K562 (cell line): ENCODE data around the gene DEGS1. TPM values are rescaled to one million over a fixed set of nuclear protein-coding genes. Genes with fewer than 3 reads are reported as not detected.

ENCODE experiments used
- ATAC-seq: fragments of 200-7000 bp; cut with Tn5 transposase; 3 replicates; pipeline ENCODE4 v1.9.1; 2020; ENCODE audit warnings: moderate library complexity
- BruUV-seq: library from RNA; stranded (reverse); fragments of 400-500 nt; replicated peaks from 2 replicates; lab custom pipeline; 2021; lab: Mats Ljungman, UMichigan
- CTCF ChIA-PET: fragments of 300-600 bp; formaldehyde crosslinking; extraction: SDS; loops from one replicate; lab custom pipeline; 2021; ENCODE audit warnings: low intra/inter-chr PET ratio; lab: Yijun Ruan, JAX
- POLR2A ChIA-PET: fragments of 300-600, 350-650 bp; sonication (Branson Sonifier 250); formaldehyde crosslinking; extraction: SDS; loops from one replicate; lab custom pipeline; 2021; ENCODE audit warnings: antibody characterized with exemption, inconsistent platforms; lab: Yijun Ruan, JAX
- DNase-seq, 4 experiments: peaks; one replicate each; pipeline versions ENCODE4 v3.0.0 to v3.0.0-alpha.2; 2011 to 2018; ENCODE audit warnings: low spot score in 3 of 4, mixed read lengths in 3 of 4; ENCODE audit errors: extremely low read depth in 1 of 4
- FAIRE-seq: peaks from 2 replicates; lab custom pipeline; 2011; peaks lifted over from hg19 to GRCh38; lab: Jason Lieb, UNC
- H2AFZ ChIP-seq: 2 replicates; pipeline ENCODE4 v1.6.0; 2011; ENCODE audit warnings: low read depth, low read length, control low read depth, inconsistent platforms
- H3K27ac ChIP-seq: fragments of 200-600 bp; 3 replicates; pipeline ENCODE4 v1.8.0; 2011; ENCODE audit warnings: low read depth, mild to moderate bottlenecking, control low read depth, inconsistent platforms, low read length, moderate library complexity, mixed read lengths; ENCODE audit errors: extremely low read depth
- H3K27me3 ChIP-seq, 2 experiments: fragments of 300-600 bp in 1 of 2; 2 replicates in 1 of 2; 3 replicates in 1 of 2; pipeline versions ENCODE4 v1.6.0 to v1.8.0; 2011; ENCODE audit warnings: inconsistent platforms in 2 of 2, low read length in 2 of 2, mild to moderate bottlenecking in 1 of 2, mixed read lengths in 1 of 2, moderate library complexity in 1 of 2; ENCODE audit not compliant: control insufficient read depth in 2 of 2, insufficient read depth in 2 of 2
- H3K36me3 ChIP-seq: fragments of 300-600 bp; 3 replicates; pipeline ENCODE4 v1.8.0; 2011; ENCODE audit warnings: mild to moderate bottlenecking, low read length, inconsistent platforms; ENCODE audit not compliant: control insufficient read depth, insufficient read depth
- H3K4me1 ChIP-seq, 2 experiments: fragments of 200-600 bp in 1 of 2; replicated peaks in 1 of 2; 2 replicates in 1 of 2; 3 replicates in 1 of 2; pipeline versions ENCODE4 v1.5.1 to v1.8.0; 2011; ENCODE audit warnings: inconsistent platforms in 2 of 2, low read length in 2 of 2, mild to moderate bottlenecking in 1 of 2, mixed read lengths in 1 of 2, moderate library complexity in 1 of 2; ENCODE audit not compliant: control insufficient read depth in 2 of 2, insufficient read depth in 2 of 2
- H3K4me2 ChIP-seq: 2 replicates; pipeline ENCODE4 v1.6.1; 2011; ENCODE audit warnings: low read length, control low read depth, inconsistent platforms, mixed read lengths; ENCODE audit not compliant: insufficient read depth
- H3K4me3 ChIP-seq: fragments of 200-600 bp; sonication (generic), shearing (Covaris generic); 2 replicates; pipeline ENCODE4 v1.5.1; 2016; ENCODE audit warnings: control low read depth, inconsistent platforms
- H3K79me2 ChIP-seq: fragments of 200-600 bp; 3 replicates; pipeline ENCODE4 v1.8.0; 2011; ENCODE audit warnings: low read length, inconsistent platforms; ENCODE audit not compliant: control insufficient read depth, insufficient read depth
- H3K9ac ChIP-seq, 2 experiments: 2 replicates each; pipeline versions ENCODE4 v1.6.0 to v1.6.1; 2011; ENCODE audit warnings: low read depth in 2 of 2, low read length in 2 of 2, control low read depth in 1 of 2, inconsistent platforms in 1 of 2, mild to moderate bottlenecking in 1 of 2, mixed read lengths in 1 of 2; ENCODE audit not compliant: insufficient read depth in 1 of 2
- H3K9me1 ChIP-seq: one replicate; pipeline ENCODE4 v1.6.0; 2011; ENCODE audit warnings: inconsistent platforms, mild to moderate bottlenecking, low read length, moderate library complexity; ENCODE audit not compliant: control insufficient read depth, insufficient read depth
- H3K9me3 ChIP-seq: replicated peaks from 2 replicates; pipeline ENCODE4 v1.5.1; 2011; ENCODE audit warnings: low read depth, low read length, inconsistent platforms; ENCODE audit not compliant: control insufficient read depth, insufficient read depth
- H4K20me1 ChIP-seq: replicated peaks from 2 replicates; pipeline ENCODE4 v1.6.1; 2011; ENCODE audit warnings: low read length, inconsistent platforms, mixed read lengths; ENCODE audit not compliant: control insufficient read depth, insufficient read depth
- ATF1 ChIP-seq, 2 experiments: fragments of 450-650 bp in 1 of 2; IDR thresholded peaks; 2 replicates each; pipeline ENCODE4 v1.6.1; 2016; ENCODE audit warnings: missing compliant biosample characterization in 1 of 2, missing genetic modification characterization in 1 of 2
- CEBPB ChIP-seq: fragments of 450-650 bp; IDR thresholded peaks from 2 replicates; pipeline ENCODE4 v1.6.1; 2016; ENCODE audit warnings: missing genetic modification characterization, missing compliant biosample characterization
- DLX4 ChIP-seq: fragments of 250-450 bp; sonication (Bioruptor Pico); IDR thresholded peaks from 2 replicates; pipeline ENCODE4 v1.6.1; 2021; ENCODE audit warnings: mild to moderate bottlenecking
- ELF2 ChIP-seq: fragments of 250-450 bp; sonication (Bioruptor Pico); IDR thresholded peaks from 2 replicates; pipeline ENCODE4 v1.5.0; 2021; ENCODE audit warnings: mild to moderate bottlenecking
- FOXJ3 ChIP-seq: sonication (generic); formaldehyde crosslinking; IDR thresholded peaks from 2 replicates; pipeline ENCODE4 v1.4.0; 2020; ENCODE audit warnings: mild to moderate bottlenecking, missing genetic modification reagents
- FOXK1 ChIP-seq: sonication (generic); formaldehyde crosslinking; IDR thresholded peaks from 2 replicates; pipeline ENCODE4 v1.8.0; 2022; ENCODE audit warnings: missing genetic modification reagents, mild to moderate bottlenecking, borderline replicate concordance
- MED1 ChIP-seq: sonication (generic); formaldehyde crosslinking; IDR thresholded peaks from 2 replicates; pipeline ENCODE4 v1.8.1; 2023; ENCODE audit warnings: missing genetic modification reagents, borderline replicate concordance
- MTA3 ChIP-seq: fragments of 450-650 bp; formaldehyde crosslinking; IDR thresholded peaks from 2 replicates; pipeline ENCODE4 v1.6.1; 2017; ENCODE audit warnings: mild to moderate bottlenecking, borderline replicate concordance
- NFIC ChIP-seq: fragments of 450-650 bp; IDR thresholded peaks from 2 replicates; pipeline ENCODE4 v1.6.1; 2017; ENCODE audit warnings: mild to moderate bottlenecking, inconsistent platforms
- TEAD4 ChIP-seq, 2 experiments: sonication (generic) in 1 of 2; formaldehyde crosslinking in 1 of 2; IDR thresholded peaks; 2 replicates each; pipeline versions ENCODE4 v1.6.1 to v1.8.0; 2012 to 2022; ENCODE audit warnings: borderline replicate concordance in 1 of 2, inconsistent platforms in 1 of 2, low read length in 1 of 2, mild to moderate bottlenecking in 1 of 2, missing genetic modification reagents in 1 of 2
- ZBTB11 ChIP-seq, 3 experiments: fragments of 200-800 bp in 1 of 3; fragments of 250-450 bp in 1 of 3; fragments of 450-650 bp in 1 of 3; sonication (Bioruptor Pico) in 1 of 3; sonication (Bioruptor generic) in 1 of 3; formaldehyde crosslinking in 1 of 3; IDR thresholded peaks; 2 replicates each; pipeline versions ENCODE4 v1.6.1 to v1.8.0; 2016 to 2022; ENCODE audit warnings: mild to moderate bottlenecking in 2 of 3, missing genetic modification characterization in 2 of 3, missing compliant biosample characterization in 1 of 3, moderate library complexity in 1 of 3
- ZFP1 ChIP-seq: fragments of 450-650 bp; formaldehyde crosslinking; IDR thresholded peaks from 2 replicates; pipeline ENCODE4 v1.4.0; 2020; ENCODE audit warnings: mild to moderate bottlenecking, mixed read lengths
- ZNF239 ChIP-seq: fragments of 250-450 bp; sonication (Bioruptor Pico); IDR thresholded peaks from 2 replicates; pipeline ENCODE4 v1.4.0; 2020; ENCODE audit warnings: mild to moderate bottlenecking
- WGBS: fragments of 100-300 bp; shearing (Covaris generic); methylation state at CpG from one replicate; pipeline ENCODE4 v1.1.6; 2016; ENCODE audit warnings: low coverage, mixed read lengths; ENCODE audit not compliant: insufficient coverage; ENCODE audit errors: missing lambda C conversion rate; 5-methylcytosine and 5-hydroxymethylcytosine counted together
- in situ Hi-C: fragments of 300-500 bp; cut with MboI; formaldehyde crosslinking; loops from 4 replicates; pipeline ENCODE4 v1.15.0; 2018; ENCODE audit warnings: inconsistent platforms, mixed read lengths
- intact Hi-C: fragments of 100-400 bp; cut with micrococcal nuclease; formaldehyde crosslinking; loops from 2 replicates; pipeline ENCODE4 v1.14.2; 2022
- polyA plus RNA-seq, 8 experiments: library from polyadenylated mRNA; depleted of rRNA in 4 of 8; stranded (reverse) in 5 of 8; unstranded in 3 of 8; fragments of >200 nt; fragmentation: Nextera tagmentation in 2 of 8; fragmentation: Illumina TruSeq in 1 of 8; extraction: Ambion mirVana in 2 of 8; extraction: Trizol in 1 of 8; gene quantifications; 2 replicates each; pipeline versions ENCODE4 v1.2.1 to v1.2.3, GENCODE V29; 2011 to 2014; ENCODE audit warnings: inconsistent platforms in 1 of 8, missing spikeins in 1 of 8
- total RNA-seq, 7 experiments: library from RNA; depleted of rRNA in 6 of 7; stranded (reverse); fragments of >200 nt in 6 of 7; fragmentation: Illumina TruSeq in 2 of 7; extraction: Trizol in 2 of 7; gene quantifications; 2 replicates each; pipeline versions ENCODE4 v1.2.1 to v1.2.3, GENCODE V29; 2011 to 2021; ENCODE audit warnings: low replicate concordance in 1 of 7
- TF ChIP-seq, protein P1 (sequence below): fragments of 250-450 bp; sonication (Bioruptor Pico); IDR thresholded peaks from 2 replicates; pipeline ENCODE4 v1.5.0; 2021
- TF ChIP-seq, protein P2 (sequence below): fragments of 250-450 bp; sonication (Bioruptor Pico); IDR thresholded peaks from 2 replicates; pipeline ENCODE4 v1.5.0; 2020; ENCODE audit warnings: mild to moderate bottlenecking

Gene DEGS1
- total and polyA plus RNA-seq, 9 of the 15 experiments (the other 6 are each of a cell fraction or from before 2014, with no cell fraction given) = 12.3 to 95.0 (median 38.8) TPM

DNA sequence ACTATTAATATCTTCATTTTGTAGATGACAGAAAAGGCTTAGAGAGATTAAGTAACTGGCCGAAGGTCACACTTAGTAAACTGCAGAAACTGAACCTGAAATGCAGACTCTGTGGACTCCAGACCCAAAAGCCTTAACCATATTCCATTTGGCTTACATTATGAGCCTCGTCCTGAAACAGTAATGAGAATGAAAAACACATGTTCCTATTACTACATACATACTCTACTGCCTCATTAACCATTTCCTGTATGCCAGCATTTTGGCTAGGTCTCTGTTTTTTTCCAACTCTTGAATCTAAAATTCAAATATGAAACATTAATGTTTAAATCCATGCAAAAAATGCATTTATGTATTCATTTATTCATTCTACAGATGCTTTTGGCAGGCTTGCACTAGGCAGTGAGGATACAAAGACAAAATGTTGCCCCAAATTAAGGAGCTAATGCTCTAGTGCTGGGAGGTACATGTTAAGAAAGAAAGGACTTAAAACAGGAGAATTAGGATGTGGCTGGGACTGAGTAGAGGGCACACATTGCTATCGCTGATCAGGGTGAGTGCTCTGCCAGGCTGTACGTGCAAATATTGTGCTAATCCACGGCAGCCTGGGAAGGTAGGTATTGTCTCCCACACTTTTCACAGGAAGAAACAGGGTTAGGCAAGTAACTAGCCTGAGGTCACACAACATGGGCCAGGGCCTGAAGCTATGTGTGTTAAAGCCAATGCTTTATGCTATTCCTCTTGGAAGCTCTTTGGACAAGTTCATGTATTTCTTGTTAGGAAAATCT lies 14.0 kb downstream of the DEGS1 start:
- Histone ChIP-seq H3K9me3 (no peaks in the 10 kb centered on the region), H2AFZ (no peak overlapping the region), H3K27me3 (no peaks in the 10 kb centered on the region), H3K9ac (no peak overlapping the region), H4K20me1 (no peaks in the 10 kb centered on the region), H3K36me3 (peaks cover 20% of the 10 kb centered on the region), H3K4me3 (no peak overlapping the region), H3K9me1 (no peaks in the 10 kb centered on the region), H3K4me1 (no peaks in the 10 kb centered on the region; a peak in 1 of 5 replicates), H3K4me2 (no peak overlapping the region), H3K27ac (no peak overlapping the region), H3K79me2 (no peaks in the 10 kb centered on the region)
- no TSS peak for BruUV-seq
- intact Hi-C loops (no loop called here), in situ Hi-C loops (no loop called here)
- DNase-seq (no peak), ATAC-seq (no peak), FAIRE-seq (no peak)
- ChIA-PET CTCF (no interaction called here), POLR2A (interaction anchor here (1.0 to 1.6 kb wide), 3 partner anchors 10 to 13 kb away, joined by 3 to 5 read pairs (median 4); no protein-coding TSS in a partner anchor)
- WGBS = 76% methylated on average over 5 of the region's 5 CpGs
- no peak for TF ChIP-seq ZBTB11 (CRISPR knock-in tag; IDR thresholded peaks at IDR 0.05)
- no peak for TF ChIP-seq ZFP1 (CRISPR knock-in tag)
- no peak for TF ChIP-seq ATF1 (CRISPR knock-in tag; IDR thresholded peaks at IDR 0.05)
- TF ChIP-seq ATF1 (tag; IDR thresholded peaks at IDR 0.05) = no peak
- TF ChIP-seq ZNF239 (CRISPR knock-in tag) = no peak
- TF ChIP-seq, protein P1, sequence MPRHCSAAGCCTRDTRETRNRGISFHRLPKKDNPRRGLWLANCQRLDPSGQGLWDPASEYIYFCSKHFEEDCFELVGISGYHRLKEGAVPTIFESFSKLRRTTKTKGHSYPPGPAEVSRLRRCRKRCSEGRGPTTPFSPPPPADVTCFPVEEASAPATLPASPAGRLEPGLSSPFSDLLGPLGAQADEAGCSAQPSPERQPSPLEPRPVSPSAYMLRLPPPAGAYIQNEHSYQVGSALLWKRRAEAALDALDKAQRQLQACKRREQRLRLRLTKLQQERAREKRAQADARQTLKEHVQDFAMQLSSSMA (CRISPR knock-in tag) = no peak
- no peak for TF ChIP-seq DLX4 (CRISPR knock-in tag)
- TF ChIP-seq FOXJ3 (CRISPR knock-in tag) = no peak
- TF ChIP-seq CEBPB (tag) = no peak
- no peak for TF ChIP-seq FOXK1 (CRISPR knock-in tag)
- no peak for TF ChIP-seq MED1 (CRISPR knock-in tag)
- no peak for TF ChIP-seq TEAD4 (IDR thresholded peaks at IDR 0.05; ENCODE audit: low read length)
- no peak for TF ChIP-seq TEAD4 (CRISPR knock-in tag; IDR thresholded peaks at IDR 0.05; ENCODE audit: borderline replicate concordance)
- TF ChIP-seq, protein P2, sequence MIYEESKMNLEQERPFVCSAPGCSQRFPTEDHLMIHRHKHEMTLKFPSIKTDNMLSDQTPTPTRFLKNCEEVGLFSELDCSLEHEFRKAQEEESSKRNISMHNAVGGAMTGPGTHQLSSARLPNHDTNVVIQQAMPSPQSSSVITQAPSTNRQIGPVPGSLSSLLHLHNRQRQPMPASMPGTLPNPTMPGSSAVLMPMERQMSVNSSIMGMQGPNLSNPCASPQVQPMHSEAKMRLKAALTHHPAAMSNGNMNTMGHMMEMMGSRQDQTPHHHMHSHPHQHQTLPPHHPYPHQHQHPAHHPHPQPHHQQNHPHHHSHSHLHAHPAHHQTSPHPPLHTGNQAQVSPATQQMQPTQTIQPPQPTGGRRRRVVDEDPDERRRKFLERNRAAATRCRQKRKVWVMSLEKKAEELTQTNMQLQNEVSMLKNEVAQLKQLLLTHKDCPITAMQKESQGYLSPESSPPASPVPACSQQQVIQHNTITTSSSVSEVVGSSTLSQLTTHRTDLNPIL (CRISPR knock-in tag) = no peak
- TF ChIP-seq ELF2 (CRISPR knock-in tag) = no peak
- no peak for TF ChIP-seq MTA3
- no peak for TF ChIP-seq NFIC
